NT2/D1 (cell line): ENCODE data around the gene HMX1.

Source experiments
- SUZ12 ChIP-seq: IDR thresholded peaks from 2 replicates; pipeline ENCODE4 v1.6.1; 2011; ENCODE audit not compliant: insufficient read length, insufficient read depth; ENCODE audit errors: extremely low read depth
- YY1 ChIP-seq: IDR thresholded peaks from 2 replicates; pipeline ENCODE4 v1.6.1; 2011; ENCODE audit not compliant: insufficient read length, insufficient read depth
- ZNF274 ChIP-seq: IDR thresholded peaks from 2 replicates; pipeline ENCODE4 v1.6.1; 2011; ENCODE audit warnings: mild to moderate bottlenecking, low read depth, low read length

DNA sequence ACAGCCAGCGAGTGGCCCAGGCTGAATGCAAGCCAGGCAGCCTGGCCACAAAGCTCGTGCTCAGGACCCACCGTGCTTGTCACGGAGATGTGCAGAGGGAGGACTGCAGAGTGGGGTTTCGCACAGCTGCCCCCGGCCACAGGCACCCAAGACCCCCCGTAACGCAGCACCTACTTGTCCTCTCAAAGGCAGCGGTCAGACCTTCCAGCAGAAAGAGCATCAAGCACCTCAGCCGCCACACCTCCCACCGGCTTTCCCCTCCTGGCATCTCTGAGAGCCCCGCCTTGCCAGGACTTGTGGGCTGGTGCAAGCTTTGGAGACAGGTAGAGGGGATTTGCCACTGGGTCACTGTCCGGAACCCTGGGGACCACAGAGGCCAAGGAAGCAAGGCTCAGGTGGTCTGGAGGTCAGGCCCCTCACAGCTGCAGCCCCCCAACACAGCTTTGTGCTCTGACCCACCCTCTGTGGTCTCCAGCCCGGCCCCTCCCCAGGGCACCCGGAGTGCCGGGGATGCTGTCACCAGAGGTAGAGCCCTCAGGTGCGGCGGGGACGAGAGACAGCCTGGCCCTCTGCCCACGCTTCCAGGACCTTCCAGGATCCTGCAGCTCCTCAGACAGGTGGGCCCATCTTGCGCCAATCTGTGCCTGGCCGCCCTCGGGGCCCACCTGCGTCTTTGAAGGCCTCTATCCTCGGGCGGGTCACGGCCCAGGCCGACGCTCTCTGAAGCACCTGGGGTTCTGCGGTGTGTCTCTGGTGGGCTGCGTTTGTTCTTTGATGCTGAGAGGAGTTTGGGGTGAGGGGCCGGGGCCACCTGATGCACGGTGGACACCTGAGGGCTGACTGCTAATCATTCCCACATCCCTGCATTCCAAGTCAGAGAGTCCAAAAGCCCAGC lies 34.4 kb upstream of the HMX1 start:
- TF ChIP-seq ZNF274 (no peak), YY1 (no peak), SUZ12 (no peak)
